Amygdala (tissue), 56 donors: ENCODE results near the gene PCSK9.

Experiments used
- DNase-seq, 56 donors: peaks; one replicate each; lab custom pipeline; 2025; lab: John Stamatoyannopoulos, UW

PCSK9 gene

DNA sequence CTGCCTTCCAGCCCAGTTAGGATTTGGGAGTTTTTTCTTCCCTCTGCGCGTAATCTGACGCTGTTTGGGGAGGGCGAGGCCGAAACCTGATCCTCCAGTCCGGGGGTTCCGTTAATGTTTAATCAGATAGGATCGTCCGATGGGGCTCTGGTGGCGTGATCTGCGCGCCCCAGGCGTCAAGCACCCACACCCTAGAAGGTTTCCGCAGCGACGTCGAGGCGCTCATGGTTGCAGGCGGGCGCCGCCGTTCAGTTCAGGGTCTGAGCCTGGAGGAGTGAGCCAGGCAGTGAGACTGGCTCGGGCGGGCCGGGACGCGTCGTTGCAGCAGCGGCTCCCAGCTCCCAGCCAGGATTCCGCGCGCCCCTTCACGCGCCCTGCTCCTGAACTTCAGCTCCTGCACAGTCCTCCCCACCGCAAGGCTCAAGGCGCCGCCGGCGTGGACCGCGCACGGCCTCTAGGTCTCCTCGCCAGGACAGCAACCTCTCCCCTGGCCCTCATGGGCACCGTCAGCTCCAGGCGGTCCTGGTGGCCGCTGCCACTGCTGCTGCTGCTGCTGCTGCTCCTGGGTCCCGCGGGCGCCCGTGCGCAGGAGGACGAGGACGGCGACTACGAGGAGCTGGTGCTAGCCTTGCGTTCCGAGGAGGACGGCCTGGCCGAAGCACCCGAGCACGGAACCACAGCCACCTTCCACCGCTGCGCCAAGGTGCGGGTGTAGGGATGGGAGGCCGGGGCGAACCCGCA, at the start of gene PCSK9:
Gene PCSK9 (plus strand): TSS at position 207 of the 741 bp plus-strand sequence. CDS start 290 bp downstream, at position 497.
- DNase-seq = no peak

DNA sequence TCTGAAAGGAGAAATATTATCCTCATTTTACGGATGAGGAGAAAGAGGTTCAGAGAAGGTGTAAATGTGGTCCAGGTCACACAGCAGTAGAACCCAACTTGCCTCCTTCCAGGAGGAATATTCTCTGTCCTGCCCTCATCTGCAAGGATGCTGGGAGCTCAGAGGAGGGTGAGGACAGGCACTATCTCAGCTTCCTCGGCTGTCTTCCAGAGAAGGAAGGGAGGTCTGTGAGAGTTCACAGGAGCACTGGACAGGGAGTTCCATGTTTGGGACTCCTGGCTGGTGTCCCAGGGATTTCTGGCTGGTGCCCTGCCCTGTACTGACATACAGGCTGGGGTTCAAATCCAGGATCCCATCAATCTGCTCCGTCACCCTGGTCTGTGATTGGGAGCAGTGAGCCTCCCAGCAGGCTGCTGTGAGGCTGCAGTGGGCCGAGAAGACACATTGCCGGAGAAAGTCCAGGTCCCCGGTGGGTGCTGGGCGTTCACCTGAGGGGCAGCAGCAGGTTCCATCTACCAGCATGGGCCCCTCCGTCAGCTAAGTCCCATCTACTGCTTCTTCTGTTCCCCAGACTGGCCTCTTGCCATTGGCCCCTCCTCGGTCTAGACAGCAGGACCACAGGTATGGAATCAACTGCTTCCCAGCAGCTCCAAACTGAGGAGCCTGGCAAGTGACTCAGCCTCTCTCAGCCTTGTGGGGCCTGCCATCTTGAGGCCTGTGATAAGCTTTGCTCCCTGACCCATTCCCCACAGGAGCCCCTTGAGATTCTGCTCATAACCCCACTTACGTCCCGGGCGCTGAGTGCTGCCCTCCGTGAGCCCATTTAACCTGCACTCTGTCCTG, 49.2 kb upstream of the PCSK9 start:
- no peak for DNase-seq

DNA sequence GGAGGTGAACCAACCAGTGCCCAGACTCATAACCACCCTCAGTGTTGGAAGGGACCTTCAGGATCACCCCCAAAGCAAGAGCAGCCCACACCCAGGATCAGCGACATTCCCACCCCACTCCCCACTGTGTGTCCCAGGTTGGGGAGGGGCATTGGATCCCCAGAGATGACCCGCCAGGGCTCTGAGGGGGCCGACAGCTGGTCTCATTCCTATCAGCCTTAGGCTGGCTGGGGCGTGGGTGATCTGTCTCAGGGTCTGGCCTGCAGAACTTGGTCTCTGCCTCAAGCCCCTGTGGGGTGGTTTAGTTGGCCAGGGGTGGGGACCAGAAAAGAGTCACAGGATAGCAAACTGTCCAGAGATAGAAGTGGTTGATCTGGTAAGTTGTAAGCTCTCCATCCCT, 48.4 kb upstream of the PCSK9 start:
- DNase-seq = no peak

DNA sequence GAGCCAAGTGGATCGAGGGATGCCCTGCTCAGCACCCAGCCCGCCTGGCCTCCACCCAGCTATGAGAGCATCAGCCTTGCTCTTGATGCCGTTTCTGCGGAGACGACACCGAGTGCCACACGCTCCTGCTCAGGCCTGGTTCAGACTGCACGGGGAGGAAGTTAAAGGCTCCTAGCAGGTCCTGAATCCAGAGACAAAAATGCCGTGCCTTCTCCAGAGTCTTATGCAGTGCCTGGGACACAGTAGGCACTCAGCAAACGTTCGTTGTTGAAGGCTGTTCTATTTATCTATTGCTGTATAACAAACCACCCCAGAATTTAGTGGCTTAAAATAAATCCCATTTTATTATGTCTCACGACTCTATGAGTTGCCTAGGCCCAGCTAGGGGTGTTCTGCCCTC, 47.4 kb upstream of the PCSK9 start:
- no peak for DNase-seq

DNA sequence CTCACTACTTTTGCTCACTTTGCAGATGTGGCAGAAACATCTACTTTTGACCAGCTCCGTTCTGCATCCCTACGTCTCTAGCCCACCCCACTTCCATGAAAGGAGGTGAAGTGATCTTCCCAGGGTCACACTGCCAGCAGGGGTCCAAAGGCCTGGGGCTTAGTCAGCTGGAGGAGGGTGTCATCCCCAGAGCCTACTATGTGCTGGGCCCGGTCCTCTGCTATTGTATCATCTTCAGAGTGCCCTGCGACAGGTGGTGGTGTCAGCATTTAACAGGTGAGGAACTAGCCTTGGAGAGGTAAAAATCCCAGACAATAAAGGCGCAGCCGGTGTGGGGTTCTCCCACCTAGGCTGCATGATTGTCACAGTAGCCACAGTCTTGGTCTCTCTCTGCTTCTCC, 46.2 kb upstream of the PCSK9 start:
- no peak for DNase-seq

DNA sequence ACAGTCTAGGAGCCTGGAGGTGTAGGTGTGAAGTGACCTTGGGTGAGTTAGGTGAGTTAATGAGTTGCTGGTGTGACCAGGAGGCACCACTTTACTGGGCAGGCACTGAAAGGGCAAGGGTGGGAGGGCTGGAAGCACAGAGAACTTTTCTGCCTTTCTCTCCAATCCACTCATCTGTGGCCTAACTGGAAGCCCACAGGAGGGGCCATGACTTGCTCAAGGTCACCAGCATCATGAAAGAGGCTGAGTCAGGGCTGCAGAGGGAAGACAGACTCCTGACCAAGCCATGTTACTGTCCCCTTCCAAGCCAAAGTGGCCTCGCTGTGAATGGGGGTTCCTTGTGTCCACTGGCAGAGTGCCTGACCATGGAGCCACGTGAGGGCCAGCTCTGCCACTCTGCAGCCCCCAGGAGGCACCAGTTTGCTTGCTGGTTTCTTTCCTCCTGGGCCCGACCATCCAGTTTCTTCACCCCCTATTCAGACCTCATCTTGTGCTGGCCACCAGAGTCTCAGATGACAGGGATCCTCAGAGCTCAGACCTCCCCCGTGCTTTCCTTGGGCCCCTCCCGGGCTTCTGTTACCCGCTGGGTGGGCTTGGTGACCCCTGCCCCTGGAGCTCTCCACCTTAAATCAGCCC, 44.9 kb upstream of the PCSK9 start:
- no peak for DNase-seq

DNA sequence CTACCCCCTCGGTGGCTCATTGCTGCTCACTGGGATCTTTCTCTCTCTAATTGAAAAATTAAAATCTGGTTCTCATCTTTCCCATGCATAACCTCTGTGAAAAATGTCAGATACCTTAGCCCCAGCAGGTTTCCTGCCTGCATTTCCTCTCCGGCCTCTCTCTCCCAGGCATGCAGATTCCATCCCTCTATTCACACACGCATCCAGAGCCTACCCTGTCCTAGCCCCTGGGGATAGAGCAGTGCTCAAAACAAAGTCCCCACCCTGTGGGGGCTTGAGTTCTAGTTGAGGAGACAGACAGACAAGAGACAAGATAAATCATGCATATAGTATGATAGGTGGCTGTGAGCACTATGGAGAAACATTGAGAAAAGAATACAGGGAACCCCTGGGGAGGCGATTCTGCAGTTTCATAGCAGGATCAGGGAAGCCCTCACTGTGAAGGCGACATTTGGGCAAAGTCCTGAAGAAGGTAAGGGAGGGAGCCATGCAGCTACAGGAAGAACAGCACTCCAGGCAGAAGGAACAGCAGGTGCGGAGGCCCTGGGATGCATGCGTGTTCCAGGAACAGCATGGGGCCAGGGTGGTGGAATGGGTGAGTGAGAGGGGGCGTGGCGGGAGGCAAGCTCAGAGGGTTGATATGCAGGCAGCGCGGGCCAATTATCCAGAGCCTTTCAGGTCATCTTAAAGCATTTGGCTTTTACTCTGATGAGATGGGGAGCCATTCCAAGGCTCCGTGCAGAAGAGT, 44.2 kb upstream of the PCSK9 start:
- DNase-seq = no peak

DNA sequence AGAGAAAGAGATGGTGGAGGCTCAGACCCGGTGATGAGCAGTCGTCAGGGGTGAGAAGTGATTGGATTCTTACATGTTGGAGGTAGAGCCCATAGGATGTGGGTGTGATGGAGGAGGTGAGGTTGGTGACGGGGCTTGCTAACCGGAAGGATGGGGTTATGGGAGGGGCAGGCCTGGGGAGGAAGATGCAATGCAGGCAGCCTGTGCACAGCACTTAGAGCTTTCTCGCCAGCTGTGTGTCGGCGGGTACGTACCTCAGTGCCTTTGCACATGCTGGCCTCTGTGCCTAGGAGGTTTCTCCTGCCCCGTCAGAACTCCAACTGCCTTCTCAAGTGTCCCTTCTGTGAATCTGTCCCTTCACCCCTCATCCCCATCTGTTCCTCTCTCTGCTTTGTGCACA, 43.5 kb upstream of the PCSK9 start:
- DNase-seq = no peak

DNA sequence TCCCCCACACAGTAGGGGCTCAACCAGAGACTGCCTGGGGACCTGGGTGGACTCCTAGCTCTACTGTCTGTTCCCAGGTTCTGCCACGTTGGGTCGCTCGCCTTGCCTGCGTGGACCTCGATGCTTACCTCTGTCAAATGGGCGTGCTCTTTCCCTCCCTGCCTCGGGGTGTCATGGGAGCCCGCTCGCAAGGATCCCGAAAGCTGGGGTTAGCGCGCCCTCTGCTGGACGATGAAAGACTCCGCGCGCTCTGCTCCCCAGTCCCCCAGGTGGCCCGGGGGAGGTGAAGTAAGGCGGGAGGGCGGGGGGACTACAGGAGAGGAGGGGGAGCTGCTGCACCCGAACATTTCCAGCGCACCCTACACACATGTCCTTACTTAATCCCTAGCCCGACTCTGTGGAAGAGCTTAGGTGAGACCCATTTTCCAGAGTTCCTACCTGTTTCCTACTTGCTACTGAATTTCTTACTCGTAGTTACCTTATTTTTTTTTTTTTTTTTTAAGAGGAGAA, 42.9 kb upstream of the PCSK9 start:
- DNase-seq = peak in 43 of 56 donors; percentile 1 to 74 (median 26)

DNA sequence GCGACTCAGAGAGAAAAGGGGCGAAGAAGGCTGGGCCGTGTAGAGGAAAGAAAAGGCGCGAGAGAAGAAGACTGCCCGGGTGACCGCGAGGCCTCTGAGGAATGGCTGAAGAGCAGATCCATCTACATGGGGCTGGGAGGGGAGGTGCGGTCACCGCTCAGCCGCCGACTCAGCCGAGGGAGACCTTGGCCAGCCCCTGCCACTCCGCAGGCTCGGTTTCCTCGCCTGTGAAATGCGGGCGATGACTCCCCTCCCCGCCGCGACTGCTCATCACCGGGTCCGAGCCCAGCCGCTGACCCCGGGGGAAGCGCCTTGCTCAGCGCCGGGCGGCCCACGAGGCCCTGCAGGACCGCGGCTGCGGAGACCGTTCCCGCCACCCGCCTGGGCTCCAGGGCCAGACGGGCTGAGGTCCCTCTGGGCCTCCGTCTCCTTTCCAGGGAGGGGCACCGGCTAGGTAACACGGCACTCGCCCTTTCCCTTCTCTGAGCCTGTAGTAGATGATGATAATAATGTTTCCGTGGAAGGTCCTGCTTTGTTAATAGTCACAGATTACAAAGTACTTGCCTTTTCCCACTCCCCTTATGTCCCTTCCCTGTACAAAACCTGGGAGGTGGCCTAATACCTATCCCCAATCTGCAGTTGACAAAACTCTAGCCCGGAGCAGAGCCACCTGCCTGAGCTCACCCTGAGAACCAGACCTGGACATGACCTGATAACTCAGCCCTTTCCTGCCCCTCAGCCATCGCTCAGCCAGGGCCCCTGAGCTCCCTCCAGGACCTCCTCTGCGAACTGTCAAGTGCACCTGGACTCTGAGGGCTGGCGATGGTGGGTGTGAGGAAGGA, 42.3 kb upstream of the PCSK9 start:
- DNase-seq = no peak

DNA sequence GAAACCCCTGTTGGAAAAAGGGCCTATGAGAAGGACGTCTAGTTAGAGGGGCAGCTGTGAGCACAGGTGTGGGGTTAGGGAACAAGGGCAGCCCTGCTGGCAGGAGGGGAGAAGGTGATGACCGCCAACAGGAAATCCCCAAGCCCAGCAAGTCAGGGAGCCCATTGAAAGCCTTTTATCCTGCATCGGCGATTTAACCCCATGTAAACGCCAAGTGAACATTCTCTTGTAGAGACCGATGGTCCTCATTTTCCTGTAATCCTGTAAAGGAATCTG, 41.7 kb upstream of the PCSK9 start:
- DNase-seq = no peak

DNA sequence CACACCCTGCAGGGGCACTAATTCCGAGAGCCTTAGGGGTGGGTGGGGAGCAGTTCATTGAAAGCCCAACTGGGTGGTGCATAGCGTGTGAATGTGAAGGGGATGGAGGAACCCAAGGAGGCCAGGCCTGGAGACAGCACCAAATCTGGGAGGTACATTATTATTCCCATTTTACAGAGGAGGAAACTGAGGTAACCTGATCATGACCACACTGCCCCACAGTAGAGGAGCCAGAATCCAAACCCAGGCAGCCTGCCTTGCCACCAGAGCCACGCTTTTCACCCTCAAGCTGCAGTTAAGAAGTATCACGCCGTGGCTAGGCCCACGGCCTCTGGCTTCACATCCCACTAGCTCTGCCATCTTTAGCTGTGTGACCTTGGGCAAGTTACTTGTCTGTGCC, 41.2 kb upstream of the PCSK9 start:
- DNase-seq = no peak

DNA sequence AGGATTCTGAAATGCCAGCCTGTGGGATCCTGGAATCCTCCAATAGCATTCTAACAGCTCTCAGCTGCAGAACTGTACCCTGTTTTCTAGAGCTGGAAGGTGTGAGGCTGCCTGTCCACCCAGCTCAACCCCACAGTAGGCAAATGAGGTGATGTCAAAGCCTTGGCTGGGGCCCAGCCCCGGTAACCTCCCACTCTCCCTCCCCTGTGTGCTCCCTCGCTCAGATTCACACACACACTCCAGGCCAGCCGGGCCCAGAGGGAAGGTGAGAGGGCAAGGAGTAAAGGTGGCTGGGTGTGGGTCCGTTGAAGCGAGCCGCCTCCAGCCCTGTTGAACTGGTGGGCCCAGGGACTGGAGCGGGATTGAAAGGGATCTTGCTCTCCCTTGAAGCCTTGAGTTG, 40.7 kb upstream of the PCSK9 start, which contains the start of gene BSND:
Gene BSND (plus strand): TSS at position 257 of the 400 bp plus-strand sequence. CDS start 254 bp downstream, outside the sequence.
- no peak for DNase-seq

DNA sequence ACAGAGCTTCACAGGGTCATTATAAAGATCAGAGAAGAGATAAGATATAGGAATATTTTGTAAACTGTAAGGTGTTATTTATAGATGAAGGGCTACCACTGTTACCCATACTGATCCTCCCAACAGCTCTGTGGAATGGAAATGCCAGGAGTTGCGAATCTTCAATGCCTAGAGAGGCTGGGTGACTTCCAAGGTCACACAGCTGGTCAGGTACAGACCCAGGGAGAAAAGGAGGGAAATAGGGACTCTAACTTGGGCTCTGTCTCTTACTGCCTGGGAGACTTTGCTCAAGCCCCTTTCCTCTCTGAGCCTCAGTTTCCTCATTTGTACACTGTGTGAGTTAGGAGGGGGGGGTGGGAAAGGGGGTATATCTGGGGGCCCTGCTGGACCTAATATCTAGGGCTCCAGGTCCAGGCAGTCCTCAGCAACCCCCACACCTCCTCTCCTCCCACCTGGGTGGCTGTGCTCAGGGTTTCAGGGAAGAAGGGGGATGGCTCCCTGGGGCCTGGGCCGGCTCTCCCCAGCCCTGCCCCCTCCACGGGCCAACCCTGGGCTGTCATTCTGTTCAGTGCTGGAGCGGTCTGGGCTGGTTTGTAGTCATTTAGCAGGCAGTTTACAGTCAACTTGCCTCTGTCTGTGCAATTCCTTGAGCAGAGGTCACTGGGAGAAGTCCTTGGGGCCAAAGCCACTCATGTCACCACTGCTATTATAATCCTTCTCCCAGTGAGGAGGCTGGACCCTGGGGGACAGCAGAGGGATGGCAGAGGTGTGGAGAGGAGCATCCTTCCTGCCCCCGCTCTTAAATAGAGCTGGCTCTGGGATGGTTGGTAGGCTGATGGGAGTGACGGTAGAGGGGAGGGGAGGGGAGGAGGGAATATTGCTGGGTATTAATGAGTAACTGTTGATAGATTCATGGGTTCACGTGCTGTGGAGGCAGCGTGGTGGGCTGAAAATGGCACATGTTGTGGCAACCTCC, 39.0 kb upstream of the PCSK9 start:
- DNase-seq = no peak

DNA sequence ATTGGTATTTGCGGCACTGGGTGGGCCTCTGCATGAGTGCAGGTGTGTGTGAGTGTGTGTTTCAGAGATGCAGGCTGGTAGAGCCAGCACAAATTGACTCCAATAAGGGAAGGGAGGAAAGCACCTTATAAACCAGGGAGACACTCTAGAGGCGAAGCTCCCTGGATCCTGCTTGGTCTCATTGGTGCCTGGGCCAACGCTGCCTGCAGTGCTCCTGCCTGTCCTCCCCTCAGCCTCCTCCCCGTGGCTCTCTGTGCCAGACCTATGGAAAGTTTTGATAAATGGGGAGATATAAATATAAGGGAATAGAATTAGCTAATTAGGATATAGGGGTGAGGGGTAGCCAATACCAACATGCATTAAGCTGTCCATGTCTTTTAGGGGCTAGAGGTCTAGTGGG, 38.0 kb upstream of the PCSK9 start:
- no peak for DNase-seq

DNA sequence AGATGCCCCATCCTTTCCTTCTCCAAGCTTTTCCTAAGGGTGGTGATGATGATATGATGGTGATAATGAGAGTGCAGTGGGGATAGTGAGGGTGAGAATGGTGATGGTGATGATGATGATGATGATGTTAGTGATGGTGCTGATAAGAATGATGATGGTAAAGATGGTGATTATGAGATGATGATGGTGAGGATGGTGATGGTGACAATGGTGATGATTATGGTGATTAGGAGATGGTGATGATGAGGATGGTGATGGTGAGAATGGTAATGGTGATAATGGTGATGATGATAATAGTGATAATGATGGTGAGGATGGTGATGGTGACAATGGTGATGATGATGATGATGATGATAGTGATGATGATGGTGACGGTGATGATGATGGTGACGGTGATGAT, 36.7 kb upstream of the PCSK9 start:
- no peak for DNase-seq

DNA sequence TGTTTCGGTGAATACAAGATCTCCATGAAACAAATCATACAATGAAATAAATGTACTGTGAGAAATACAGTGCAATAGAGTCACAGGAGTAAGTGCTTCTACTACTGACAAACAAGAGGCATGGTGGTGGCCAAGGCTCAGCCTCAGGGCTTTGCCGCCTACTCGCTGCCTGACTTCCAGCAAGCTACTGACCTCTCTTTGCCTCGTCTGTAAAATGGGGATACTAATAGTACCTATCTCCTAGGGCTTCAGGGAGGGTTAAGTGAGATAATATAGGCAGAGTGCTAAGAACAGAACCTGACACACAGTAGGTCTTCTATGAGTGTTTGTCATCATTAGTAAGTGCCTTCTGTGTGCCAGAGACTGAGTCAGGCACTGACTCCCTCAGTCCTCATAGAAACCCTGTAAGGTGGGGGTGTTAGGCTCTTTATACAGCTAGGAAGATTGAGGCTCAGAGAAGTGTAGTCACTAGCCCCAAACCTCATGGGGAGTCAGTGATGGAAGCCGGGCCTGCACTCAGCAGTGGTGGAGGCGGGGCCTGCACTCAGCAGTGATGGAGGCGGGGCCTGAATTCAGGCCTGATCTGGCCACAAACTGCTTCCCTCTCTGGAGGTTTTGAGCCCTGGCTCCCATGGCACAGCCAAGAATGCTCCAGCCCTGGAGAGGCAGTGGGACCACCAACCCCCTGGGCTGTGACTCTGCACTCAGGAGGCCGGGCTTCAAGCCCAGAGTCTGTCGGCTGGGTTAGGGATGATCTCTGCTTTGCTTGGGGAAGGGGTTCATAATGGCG, 33.8 kb upstream of the PCSK9 start:
- no peak for DNase-seq

DNA sequence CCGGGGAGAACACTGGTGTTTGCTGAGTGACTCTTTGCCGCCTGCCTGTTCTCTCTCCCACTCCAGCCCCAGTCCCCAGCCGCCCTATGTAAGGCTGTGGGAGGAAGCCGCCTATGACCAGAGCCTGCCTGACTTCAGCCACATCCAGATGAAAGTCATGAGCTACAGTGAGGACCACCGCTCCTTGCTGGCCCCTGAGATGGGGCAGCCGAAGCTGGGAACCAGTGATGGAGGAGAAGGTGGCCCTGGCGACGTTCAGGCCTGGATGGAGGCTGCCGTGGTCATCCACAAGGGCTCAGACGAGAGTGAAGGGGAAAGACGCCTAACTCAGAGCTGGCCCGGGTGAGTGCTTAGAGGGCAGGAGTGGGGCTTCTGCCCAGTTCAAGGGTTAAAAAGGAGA, 32.4 kb upstream of the PCSK9 start:
- no peak for DNase-seq
